Ishikawa (cell line): ENCODE data around the gene CORO2B.

ENCODE experiments used
- CEBPB ChIP-seq: IDR thresholded peaks from 2 replicates; pipeline ENCODE4 v1.6.1; 2012
- CREB1 ChIP-seq: IDR thresholded peaks from 2 replicates; pipeline ENCODE4 v1.6.1; 2012; ENCODE audit warnings: low read depth
- EGR1 ChIP-seq: IDR thresholded peaks from 2 replicates; pipeline ENCODE4 v1.6.1; 2012
- EP300 ChIP-seq: IDR thresholded peaks from 2 replicates; pipeline ENCODE4 v1.6.1; 2012; ENCODE audit warnings: borderline replicate concordance
- FOXM1 ChIP-seq: IDR thresholded peaks from 2 replicates; pipeline ENCODE4 v1.6.1; 2012; ENCODE audit warnings: low read depth, borderline replicate concordance
- MAX ChIP-seq: IDR thresholded peaks from 2 replicates; pipeline ENCODE4 v1.6.1; 2012
- NFIC ChIP-seq: IDR thresholded peaks from 2 replicates; pipeline ENCODE4 v1.6.1; 2012
- RAD21 ChIP-seq: IDR thresholded peaks from 2 replicates; pipeline ENCODE4 v1.6.1; 2012; ENCODE audit warnings: low read depth
- REST ChIP-seq: IDR thresholded peaks from 2 replicates; pipeline ENCODE4 v1.6.1; 2012; ENCODE audit warnings: low read depth, mild to moderate bottlenecking
- TAF1 ChIP-seq: IDR thresholded peaks from 2 replicates; pipeline ENCODE4 v1.6.1; 2012; ENCODE audit warnings: low read depth, mild to moderate bottlenecking
- TCF12 ChIP-seq: IDR thresholded peaks from 2 replicates; pipeline ENCODE4 v1.6.1; 2012; ENCODE audit warnings: low read depth
- TEAD4 ChIP-seq: IDR thresholded peaks from 2 replicates; pipeline ENCODE4 v1.6.1; 2012
- USF1 ChIP-seq: IDR thresholded peaks from 2 replicates; pipeline ENCODE4 v1.6.1; 2012
- YY1 ChIP-seq: IDR thresholded peaks from 2 replicates; pipeline ENCODE4 v1.6.1; 2012; ENCODE audit warnings: low read depth
- ZBTB7A ChIP-seq: IDR thresholded peaks from 2 replicates; pipeline ENCODE4 v1.6.1; 2012; ENCODE audit warnings: low read depth

CORO2B gene

GRCh38 chr15:68640791-68641331 is 62.1 kb downstream of the CORO2B start:
- TF ChIP-seq USF1 (no peak), EP300 (no peak), CEBPB (no peak), MAX (no peak), NFIC (no peak), RAD21 (no peak), YY1 (no peak), TCF12 (no peak), TEAD4 (no peak), TAF1 (no peak), REST (no peak), FOXM1 (no peak), ZBTB7A (no peak)

- TF ChIP-seq NFIC = no peak
- TF ChIP-seq CREB1 = no peak
- TF ChIP-seq EGR1 = no peak
- no peak for TF ChIP-seq ZBTB7A
- TF ChIP-seq REST = no peak
- TF ChIP-seq FOXM1 = no peak
- no peak for TF ChIP-seq EP300
- no peak for TF ChIP-seq TCF12
- TF ChIP-seq CEBPB = no peak
- TF ChIP-seq MAX = no peak
- no peak for TF ChIP-seq TEAD4
- no peak for TF ChIP-seq YY1
Observed at GRCh38 chr15:68641376-68641775, 62.6 kb downstream of the CORO2B start.

GRCh38 chr15:68642491-68642845 is 63.7 kb downstream of the CORO2B start:
- TF ChIP-seq CREB1 = no peak
- TF ChIP-seq RAD21 = no peak
- no peak for TF ChIP-seq FOXM1

- no peak for TF ChIP-seq ZBTB7A
- no peak for TF ChIP-seq TCF12
- no peak for TF ChIP-seq TEAD4
- TF ChIP-seq EP300 = no peak
- TF ChIP-seq NFIC = no peak
Observed at GRCh38 chr15:68643216-68643830, 64.5 kb downstream of the CORO2B start.

- TF ChIP-seq RAD21 = peak; percentile 36; the same call in 1 of the 2 replicates
- TF ChIP-seq NFIC = no peak
Observed at GRCh38 chr15:68644083-68644904, 65.5 kb downstream of the CORO2B start.

GRCh38 chr15:68644996-68645395 is 66.2 kb downstream of the CORO2B start:
- TF ChIP-seq CEBPB (no peak), CREB1 (no peak), USF1 (no peak), EGR1 (no peak), REST (no peak), TAF1 (no peak)
